ENCODE data around the gene CRYBG1.

GRCh38 chr6:106385530-106385929, 25.0 kb downstream of the CRYBG1 start:
- TF ChIP-seq ZFX (CRISPR knock-in tag; IDR thresholded peaks at IDR 0.05; ENCODE audit: low read depth) (no peak), KDM1A (CRISPR knock-in tag; IDR thresholded peaks at IDR 0.05) (no peak), RFX1 (IDR thresholded peaks at IDR 0.05) (no peak), CTCF (CRISPR knock-in tag; IDR thresholded peaks at IDR 0.05) (no peak), ZNF792 (CRISPR knock-in tag; IDR thresholded peaks at IDR 0.05) (no peak), ZNF549 (CRISPR knock-in tag; IDR thresholded peaks at IDR 0.05) (no peak), E2F5 (CRISPR knock-in tag; conservative IDR thresholded peaks at IDR 0.05) (no peak), EZH2 (conservative IDR thresholded peaks at IDR 0.05; ENCODE audit: low read depth, low read length) (no peak), ZBTB44 (CRISPR knock-in tag; IDR thresholded peaks at IDR 0.05) (no peak), ZNF317 (CRISPR knock-in tag; IDR thresholded peaks at IDR 0.05) (no peak), ZNF512 (CRISPR knock-in tag; IDR thresholded peaks at IDR 0.05) (no peak), RNF219 (CRISPR knock-in tag; IDR thresholded peaks at IDR 0.05) (no peak), DNMT1 (CRISPR knock-in tag; IDR thresholded peaks at IDR 0.05) (no peak), GABPA (IDR thresholded peaks at IDR 0.05; ENCODE audit: low read depth, low read length) (no peak), GABPA (CRISPR knock-in tag; IDR thresholded peaks at IDR 0.05; ENCODE audit: low read depth) (no peak)
